WI38 (cell line): ENCODE data around the gene MAL.

ENCODE experiments used
- H3K4me3 ChIP-seq: 2 replicates; pipeline ENCODE4 v1.5.1; 2011; ENCODE audit warnings: low read depth, mild to moderate bottlenecking, control low read depth, low read length
- CTCF ChIP-seq: IDR thresholded peaks from 2 replicates; pipeline ENCODE4 v1.5.1; 2012; ENCODE audit warnings: low read depth, mild to moderate bottlenecking, control low read depth, low read length

The MAL gene

GRCh38 chr2:95069465-95069864, 44.0 kb downstream of the MAL start:
- H3K4me3 ChIP-seq, result no peak overlapping the region
- TF ChIP-seq CTCF, result no peak

DNA sequence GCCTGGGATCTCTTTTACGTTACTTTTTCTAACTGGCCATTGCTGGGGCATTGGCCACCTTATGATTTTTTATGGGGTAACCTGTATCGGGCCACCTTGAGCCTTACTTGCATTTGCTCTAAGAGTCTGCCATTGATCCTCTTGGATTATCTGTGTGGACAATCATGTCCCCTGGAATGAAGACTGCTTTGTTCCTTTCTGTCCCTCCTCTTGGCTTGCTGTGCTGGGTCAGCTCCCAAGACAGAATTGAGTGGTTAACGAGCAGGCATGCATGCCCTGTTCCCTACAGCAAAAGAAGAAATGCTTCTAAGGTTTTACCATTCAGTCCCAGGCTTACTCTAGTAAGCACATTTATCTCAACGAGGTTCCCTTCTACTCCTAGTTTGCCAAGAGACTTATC, 46.3 kb downstream of the MAL start:
- H3K4me3 ChIP-seq, result no peak overlapping the region
- no peak for TF ChIP-seq CTCF

DNA sequence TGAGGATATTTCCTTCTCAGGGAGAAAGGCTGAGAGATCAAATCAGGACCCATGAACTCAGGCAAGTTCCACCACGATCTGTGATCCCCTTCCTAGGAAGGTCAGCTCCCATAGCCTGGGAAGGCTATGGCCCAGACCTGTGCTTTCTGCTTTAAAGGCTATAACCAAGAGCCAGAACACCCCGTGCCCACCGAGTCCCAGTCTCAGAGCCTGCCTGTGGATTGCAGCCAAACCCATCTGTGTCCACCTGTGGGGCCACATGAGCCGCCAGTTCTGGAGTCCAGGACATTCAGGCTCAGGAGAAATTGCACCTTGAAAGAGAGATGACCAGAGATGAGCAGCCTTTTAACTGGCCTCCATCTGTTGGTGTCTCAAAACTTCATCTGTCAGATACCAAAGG, 46.9 kb downstream of the MAL start:
- no peak overlapping the region for H3K4me3 ChIP-seq
- no peak for TF ChIP-seq CTCF

GRCh38 chr2:95073856-95074662, 48.6 kb downstream of the MAL start:
- H3K4me3 ChIP-seq, result no peak overlapping the region
- TF ChIP-seq CTCF, result no peak

DNA sequence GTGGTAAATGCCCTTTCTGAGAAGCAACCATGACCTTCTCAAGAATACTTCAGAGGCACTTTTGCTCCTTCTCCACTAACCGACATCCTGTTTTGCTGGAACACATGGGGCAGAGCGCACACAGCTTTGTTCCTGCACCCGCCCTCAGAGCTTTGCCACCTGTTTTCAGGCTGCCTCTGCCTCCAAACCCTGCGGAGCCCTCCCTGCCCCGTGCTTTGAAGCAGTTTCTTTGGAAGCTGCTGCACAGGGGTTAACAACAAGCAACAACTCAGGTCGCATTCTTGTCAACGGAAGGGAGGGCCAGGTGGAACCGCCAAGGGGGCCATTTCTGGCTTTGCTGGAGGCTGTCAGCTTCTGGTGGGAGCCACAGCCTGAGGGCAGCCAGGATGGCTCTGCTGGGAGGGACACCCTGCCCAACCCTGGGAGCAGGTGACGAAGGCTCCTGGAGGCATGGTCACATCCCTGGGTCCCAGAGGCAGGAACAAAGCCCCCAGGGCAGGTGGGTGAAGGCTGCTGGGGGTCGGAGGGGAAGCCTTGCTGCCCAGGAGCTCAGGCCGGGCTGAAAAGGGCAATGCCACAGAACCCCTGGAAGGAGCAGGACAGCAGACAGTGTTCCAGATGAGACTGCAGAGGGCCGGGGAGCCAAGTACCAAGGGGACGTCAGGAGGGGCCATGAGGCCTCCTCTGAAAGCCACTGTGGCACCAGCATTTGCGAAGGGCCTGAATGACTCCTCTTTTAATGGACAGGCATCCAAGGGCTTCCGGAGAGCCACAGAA, 49.3 kb downstream of the MAL start:
- H3K4me3 ChIP-seq, result no peak overlapping the region
- no peak for TF ChIP-seq CTCF

GRCh38 chr2:95075440-95076132, 50.1 kb downstream of the MAL start:
- no peak for TF ChIP-seq CTCF
- H3K4me3 ChIP-seq, result no peak overlapping the region
